Medulla oblongata (tissue), 1 donor: ENCODE measurements around the gene PRKN.
A peak's percentile ranks its signal among the peaks of the same experiment; 100 is the strongest.

Experiments
- DNase-seq: peaks from one replicate; pipeline ENCODE4 v3.0.0-alpha.2; 2015; ENCODE audit errors: extremely low spot score

The PRKN gene

DNA sequence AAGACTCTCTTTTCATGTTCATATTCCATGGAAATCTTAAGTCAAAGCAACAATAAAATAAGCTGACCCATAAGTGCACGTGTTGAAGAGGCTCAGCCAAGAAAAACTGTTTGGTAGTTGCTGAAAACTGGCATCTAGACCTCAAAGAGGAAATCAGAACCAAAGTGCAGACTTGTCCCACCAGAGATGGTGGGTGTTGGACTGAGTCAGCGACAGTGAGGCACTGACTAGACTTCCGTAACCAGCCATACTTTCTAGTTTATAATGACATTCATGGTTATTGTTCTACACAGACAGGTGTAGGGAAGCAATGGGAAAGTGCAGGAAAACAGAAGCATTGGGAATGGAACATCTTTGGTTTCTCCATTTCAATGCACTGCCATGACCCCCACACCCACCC, 1278.0 kb downstream of the PRKN start:
- DNase-seq = no peak

DNA sequence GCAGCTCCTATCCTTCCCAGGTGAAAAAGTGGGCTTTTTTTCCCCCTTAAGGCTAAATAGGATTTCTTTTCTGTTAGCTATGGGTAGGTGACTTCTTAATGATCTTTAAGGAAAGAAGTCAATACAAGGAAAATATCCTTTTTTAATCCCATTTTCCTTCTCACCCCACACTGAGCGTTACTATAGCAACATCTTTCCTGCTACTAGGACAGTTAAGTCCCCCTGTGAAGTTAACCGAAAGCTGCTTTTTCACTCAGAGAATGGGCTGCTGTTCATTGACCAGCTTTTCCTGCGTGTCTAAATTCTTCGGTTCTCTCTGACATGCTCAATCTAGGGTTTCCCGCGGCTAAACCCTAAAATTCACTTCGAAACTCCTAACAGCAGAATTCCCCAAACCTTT, 1280.6 kb downstream of the PRKN start:
- no peak for DNase-seq

DNA sequence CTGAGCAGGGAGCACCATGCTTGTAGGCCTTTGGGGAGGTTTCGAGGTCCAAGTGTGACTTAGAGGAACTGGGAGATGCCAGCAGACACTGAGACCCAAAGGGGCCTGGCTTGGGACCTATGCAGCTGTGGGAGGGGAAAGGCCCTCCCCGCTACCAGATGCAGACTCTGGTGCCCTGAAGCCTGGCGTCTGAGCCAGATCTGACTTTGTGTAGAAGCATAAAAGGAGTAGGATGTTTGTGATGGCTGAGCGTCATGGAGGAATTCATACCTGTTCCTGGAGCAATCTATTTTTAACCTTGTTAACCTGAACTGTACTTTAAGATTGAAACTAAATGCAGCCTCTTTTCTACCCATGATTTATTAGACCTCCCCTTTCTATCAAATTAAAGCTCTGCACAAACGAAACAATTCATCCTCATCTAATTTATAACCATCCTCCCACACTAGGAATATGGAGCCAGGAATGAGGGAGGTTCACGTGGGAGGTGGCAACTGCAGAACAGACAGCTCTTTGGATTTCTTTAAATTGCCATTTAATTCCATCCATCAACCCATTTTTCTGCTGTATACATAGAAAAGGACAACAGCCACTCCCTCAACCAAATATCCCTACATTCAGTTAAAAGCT, 1281.2 kb downstream of the PRKN start:
- no peak for DNase-seq

DNA sequence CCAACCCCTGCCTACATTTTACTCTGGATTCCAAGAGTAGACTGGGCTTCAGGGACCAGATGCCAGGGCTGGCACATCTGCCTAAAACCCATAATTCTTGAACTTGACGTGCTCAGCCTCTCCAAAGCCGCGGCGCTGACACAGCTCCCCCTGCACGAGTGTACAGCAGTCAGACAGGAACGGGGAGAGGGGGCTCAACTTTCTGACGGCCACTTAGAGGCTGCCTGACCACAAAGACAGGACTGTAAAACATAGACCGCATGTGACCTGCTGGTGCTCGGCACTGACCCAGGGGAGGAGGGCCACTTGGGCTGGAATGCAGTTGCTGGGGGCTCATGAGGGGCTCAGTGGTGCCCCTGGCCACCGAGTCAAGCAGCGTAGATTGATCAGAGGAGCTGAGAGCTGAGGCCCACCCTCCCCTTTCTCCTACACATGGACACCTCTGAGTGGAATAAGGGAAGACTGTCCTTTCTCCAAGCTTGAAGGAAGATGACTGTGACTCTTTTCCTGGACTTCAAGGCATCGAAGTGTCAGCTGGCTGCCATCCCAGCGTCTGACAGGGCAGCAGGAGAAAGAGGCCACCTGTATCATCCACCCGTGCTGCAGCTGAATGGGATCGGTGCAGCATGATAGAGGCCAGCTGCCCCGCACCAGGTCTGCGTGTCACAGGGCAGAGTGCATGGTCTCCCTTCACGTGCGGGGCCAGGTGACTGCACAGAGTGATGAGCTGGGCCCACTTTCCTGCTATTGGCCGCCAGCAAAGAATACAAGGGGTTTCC, 1282.4 kb downstream of the PRKN start:
- DNase-seq = no peak

DNA sequence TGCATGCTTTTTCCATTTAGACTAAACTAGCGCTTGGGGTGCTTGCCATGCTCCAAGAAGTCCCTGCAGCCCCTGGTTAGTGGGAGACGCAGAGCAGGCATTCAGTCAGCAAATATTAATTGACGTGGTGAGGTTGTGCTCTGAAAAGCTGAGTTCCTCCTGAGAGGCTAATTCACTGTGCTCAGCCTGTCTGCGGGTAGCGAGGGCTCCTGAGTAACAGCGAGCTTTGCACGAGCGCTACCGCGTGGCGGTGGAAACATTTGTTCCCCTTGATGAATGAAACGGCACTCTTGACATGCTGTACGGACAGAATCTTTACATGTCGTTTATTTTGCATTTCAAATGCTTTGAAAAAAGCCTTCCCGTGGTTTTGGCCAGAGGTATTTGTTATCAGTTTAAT, 1283.1 kb downstream of the PRKN start:
- peak; percentile 75 for DNase-seq

DNA sequence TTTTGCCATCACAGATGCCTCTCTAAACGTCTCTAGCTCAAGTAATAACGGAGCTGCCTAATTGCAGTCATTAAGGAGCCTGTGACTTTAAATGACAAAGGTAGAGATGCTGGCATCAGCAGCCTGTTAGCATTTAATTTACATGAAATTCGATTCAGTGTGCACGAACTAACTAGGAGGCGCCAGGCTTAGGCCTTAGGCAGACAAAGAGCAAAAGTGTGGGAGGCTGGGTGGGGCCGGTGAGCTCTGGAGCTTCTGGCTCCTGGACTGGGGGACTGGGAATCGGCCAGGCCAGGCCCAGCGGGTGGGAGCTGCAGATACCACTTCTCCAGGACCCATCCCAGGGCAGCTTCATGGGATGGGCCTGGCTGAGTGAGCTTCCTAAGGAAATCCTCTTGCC, 1283.7 kb downstream of the PRKN start:
- DNase-seq = no peak

DNA sequence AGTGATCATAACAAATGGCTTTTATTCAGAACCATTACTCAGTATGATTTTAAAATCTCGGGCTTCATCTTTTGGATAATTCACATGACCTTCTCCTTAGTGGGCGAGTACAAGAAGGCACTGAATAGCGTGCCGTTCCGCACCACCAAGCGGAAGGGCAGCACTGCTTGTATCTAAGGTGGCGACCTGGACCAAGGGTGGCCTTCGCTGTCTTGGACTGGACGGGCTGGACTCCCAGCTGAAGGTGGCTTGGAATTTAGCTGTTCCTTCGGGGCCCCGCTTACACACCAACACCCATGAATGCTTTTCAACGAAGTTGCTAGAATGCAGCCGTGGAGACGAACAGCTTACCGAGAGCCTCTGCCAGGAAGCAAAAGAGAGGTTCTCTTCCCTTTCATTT, 1285.1 kb downstream of the PRKN start:
- DNase-seq = no peak

DNA sequence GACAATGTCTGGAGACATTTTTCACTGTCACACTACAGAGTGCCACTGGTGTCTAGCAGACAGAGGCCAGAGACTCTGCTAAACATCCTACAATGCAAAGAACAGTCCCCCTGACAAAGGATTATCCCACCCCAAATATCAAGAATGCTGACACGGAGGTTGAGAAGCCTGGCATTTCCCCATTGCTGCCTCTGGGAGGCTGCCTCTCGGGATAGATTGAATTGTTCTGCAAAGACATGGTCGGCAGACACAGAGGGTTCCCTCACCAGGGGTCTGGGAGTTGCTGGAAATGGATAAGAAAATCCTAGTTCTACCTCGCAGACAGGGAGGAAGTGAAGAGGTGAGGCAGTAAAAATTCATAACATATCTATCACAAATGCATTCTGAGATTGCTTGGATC, 1287.3 kb downstream of the PRKN start:
- DNase-seq = no peak

DNA sequence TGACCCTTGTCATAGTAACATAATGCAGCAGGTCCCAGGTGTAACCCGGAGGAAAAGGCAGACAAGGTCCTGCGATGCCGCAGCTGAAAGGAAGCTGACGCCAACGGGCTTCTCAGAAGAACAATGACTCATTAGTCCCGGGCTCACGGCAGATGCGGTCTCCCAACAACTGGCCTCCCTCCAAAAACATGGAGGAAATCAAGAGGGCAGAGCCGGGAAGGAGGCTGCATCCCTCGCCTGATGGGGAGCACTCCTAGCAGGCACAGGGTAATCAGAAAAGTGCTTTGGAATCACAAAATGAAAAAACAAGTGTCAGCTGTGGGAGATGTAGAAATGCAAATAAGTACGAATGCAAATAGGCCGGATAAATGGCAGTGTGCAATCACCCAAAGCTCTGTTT, 1288.5 kb downstream of the PRKN start:
- peak; percentile 93 for DNase-seq

DNA sequence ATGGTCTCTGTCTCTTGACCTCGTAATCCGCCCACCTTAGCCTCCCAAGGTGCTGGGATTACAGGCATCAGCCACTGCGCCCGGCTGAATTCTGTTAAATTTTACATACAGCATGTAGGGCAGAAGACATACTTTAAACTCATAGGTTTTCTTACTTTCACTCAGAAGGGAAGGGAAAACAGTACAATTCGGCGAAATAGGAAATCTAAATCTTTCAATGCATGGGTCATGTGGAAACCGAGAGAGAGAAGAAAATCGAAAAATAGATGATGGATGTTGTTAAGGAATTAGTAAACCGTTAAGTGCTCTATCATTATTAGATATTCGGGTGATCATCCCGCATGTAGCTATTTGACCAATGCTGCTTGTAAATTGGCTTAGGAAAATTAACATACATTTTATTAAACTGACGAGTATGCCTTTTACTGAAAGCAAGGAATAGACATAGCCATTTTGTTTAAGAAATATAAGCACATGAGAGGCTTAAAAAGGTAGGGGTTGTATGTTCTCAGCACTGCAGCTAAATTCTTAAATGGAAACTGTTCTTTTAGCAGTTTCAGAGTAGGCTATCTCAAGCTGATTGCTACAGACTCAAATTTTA, 1289.0 kb downstream of the PRKN start:
- DNase-seq = no peak

DNA sequence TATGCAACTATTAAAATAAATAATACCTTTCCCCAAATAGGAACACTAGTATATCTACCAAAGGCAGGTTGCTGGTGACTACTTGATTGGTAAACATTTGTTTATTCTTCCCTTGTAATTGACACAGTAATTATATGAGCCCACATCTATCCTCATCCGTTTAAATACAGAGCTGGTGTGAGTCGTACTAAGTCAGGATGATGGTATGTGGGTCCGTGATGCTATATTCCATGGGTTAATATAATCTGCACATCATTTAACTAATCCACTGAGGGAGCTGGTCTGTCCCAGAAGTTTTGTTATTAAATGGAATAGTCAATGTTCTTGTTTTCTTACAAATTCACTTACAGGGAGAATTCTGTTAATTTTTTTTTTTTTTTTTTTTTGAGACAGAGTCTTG, 1289.7 kb downstream of the PRKN start:
- DNase-seq = no peak

DNA sequence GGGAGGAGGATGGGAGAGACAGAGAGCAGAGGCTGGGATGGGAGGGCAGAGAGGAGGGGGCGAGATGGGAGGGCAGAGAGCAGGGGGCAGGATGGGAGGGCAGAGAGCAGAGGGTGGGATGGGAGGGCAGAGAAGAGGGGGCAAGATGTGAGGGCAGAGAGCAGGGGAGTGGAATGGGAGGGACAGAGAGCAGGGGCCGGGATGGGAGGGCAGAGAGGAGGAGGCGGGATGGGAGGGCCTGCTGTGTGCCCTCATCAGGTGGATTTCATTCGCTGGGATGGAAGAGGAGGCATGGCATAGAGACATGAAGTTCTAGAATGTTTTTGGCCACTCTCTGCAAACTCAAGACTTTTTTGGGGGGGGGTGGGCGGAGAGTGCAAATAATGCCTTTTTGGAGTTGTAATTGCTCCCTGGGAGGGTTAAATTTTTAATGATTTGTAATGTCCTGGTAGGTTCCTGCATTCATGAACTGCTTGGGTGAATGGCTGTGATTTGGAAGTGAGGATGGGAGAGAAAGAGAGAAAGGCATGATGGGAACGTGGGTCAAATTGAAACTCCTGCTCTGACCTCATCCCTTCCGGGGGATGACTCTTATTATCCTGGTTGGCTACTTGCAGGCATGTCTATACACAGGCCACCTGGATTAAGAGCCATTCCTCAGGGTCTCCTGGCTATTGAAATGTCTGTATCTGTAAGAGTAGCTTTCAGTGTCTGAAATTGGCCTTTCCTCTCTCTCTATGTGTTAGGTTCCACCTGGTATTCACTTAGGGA, 1291.3 kb downstream of the PRKN start:
- no peak for DNase-seq

DNA sequence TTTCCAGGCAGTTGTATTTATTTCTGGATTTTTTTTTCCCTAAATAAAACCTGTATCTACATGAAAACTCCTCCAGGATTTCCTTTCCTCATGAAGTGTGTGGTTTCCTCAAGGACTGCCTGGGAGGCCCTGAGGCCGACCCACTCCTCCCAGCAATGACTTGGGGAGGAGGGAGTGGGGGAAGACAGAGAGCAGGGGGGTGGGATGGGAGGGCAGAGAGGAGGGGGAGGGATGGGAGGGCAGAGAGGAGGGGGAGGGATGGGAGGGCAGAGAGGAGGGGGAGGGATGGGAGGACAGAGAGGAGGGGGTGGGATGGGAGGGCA, 1291.9 kb downstream of the PRKN start:
- no peak for DNase-seq

DNA sequence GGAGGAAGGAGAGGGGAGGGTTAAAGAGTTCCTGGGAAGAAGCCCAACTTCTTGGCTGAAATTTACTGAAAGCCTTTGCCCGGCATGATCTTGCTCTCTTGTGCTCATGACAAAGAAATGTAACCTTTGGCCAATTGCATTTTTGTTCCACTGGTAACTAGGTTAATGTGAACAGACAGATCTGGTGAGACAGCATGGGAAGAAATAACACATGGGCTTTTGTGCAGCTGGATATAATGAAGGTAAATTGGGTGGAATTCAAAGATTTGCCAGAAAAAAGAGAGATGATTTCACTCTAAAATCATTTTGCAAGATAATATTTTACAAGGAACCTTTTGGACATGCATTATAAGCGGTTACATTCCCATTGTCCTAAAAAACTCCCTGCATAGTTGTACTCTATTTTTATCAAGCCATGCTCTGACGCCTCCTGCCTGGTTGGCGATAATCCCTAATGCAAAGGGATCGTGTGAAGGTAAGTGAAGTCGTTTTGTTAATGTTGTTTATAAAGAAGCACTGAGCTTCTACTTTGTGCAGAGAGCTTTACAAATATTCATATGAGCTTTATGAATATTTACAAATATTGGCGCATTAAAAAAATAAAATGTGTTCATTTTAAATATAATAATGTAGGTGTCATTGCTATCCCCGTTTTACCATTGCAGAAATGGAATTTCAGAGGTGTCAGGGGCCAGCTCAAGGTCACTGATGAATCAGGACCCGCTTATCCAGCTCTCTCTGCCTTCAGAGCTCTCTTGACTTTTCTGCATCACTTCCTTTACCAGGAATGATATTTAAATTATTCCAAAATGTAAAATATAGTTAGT, 1292.4 kb downstream of the PRKN start:
- peak; percentile 63 for DNase-seq

DNA sequence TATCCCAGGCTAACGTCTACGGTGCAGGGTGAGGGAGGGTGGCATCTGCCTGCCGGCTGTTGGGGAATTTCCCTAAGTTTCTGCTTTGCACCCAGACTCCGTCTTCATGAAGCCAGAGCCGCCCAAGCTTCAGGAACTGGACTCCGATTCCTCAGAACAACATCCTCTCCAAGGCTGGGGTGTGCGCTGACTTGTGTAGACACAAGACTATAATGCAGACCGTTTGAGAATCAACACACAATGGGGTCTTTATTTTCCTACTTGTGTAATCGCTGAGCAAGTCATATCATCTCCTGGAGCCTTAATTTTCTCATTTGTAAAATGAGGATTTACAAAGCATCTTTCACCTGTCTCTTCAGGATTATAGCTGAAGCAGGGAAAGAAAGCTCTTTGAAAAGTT, 1293.2 kb downstream of the PRKN start:
- peak; percentile 64 for DNase-seq

DNA sequence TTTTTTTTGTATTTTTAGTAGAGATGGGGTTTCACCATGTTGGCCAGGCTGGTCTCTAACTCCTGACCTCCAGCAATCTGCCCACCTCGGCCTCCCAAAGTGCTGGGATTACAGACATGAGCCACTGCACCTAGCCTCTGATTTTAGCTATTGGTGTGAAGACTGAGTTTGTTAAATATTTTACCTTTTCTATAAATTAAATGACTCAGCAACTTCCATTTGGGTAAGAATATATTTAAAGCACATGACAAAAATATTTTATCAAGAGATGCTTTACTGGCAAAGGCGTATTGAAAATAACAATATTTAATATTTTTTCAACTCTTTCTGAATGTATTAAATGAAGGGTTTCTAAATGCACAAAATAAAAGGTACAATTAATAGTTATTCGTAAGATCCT, 1295.0 kb downstream of the PRKN start:
- no peak for DNase-seq

DNA sequence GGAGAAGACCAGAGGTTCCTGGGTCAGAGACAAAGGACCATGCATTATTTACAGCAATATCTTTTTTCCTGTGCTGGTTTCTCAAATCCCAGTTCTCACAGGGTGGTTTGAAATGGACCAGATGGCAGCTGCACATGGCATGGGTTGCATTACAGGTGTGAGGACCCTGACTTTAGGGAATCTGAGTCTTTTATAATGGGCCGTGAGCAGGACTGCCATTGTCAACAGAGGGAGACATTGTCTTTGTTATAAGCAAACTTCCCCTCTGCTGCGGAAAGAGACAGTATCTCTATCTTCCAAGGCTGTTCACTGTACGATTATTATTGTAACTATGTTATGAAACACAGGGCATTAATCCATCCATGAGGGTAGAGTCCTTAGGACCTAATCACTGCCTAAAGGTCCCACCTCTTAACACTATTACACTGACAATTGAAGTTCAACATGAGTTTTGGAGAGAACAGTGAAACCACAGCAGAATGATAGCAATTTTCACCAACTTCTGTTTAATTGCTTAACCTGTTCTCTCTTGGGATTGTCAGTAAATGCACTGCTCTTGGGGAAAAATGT, 1297.6 kb downstream of the PRKN start:
- DNase-seq = no peak

DNA sequence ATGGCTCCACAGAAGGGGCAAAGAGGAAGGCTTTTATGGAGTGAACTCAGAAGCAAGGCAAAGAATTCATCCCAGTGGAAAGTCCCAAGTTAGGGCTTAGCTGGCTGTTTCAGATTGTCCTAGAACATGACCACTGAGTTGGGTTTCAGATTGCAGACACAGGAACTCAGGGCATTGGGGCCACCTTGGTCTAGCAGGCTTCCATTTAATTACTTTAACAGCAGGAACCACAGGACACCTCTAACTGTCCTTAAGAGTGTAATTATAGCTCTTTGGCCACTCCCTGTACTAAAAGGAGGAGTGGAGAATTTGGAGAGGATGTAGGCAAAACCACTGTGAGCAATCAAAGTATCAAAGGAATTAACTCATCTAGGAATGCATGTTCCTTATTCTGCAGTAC, 1303.1 kb downstream of the PRKN start:
- DNase-seq = no peak

DNA sequence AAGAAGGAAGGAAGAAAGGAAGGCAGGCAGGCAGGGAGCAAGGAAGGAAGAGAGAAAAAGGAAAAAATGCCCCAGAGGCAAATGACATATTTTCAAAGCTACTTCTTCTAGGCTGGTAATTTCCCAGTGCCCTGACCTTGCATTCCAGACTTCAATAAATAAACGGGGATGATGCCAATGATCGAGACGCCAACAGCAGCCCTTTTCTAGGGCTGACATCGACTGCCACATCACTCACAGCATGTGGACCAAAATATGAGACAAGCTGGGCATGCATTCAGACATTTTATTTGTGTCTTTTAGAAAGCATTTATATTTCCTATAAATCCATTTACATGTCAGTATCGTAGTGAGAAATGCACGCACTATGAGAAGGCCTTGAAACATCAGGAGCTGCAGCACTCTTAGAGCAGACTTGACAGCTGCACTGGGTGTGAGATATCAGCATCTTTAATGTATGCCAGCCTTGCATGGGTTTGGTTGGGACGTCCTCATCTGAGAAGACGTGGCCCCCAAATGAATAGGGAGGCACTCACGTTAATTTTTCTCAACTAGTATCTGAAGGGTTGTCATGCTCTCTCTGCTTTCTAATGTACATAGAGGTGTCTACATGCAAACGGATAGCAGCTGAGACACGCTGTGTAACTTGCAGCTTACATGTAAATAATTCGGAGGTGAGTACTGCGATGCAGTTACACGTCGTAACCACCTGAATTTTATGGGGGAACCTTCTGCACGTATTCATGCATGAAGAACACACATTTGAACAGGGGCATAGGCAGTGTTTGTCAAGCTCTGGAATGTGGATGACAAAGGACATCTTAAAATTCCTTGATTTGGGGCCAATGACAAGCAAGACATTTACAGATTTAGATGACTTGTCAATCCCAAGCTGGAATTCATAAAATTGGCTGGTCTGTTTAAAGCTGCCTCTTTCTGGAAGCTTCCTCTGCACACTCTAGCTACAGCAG, 1304.6 kb downstream of the PRKN start:
- DNase-seq = no peak

DNA sequence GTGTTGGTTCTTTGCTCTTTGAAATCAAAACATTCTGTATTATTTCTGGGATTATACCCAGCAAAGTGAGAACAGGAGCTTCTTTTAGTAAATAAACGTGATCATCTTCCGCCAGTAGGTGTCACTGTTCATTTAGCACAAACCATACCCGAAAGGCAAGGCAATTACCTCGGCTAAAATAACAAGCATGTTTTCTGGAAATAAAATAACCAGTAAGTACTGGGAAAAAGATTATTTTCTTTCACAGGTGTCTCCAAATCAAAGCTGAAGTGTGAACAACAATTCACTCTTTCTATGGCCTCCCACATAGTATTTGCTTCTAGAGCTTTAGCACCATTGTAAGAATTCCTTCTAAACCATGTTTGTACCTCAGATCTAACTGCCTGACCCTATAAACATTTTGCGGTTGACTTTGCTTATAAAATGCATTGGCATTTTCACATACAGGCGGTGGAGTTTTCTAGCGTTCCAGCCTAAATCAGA, 1309.1 kb downstream of the PRKN start:
- DNase-seq = peak; percentile 95
